OCI-LY1 (cell line): Measurements from ENCODE around the gene ENTPD1.

Source experiments
- H2AFZ ChIP-seq: fragments of 200-600 bp; sonication (generic), shearing (Covaris generic); 2 replicates; pipeline ENCODE4 v1.6.0; 2014; ENCODE audit warnings: antibody characterized with exemption, mild to moderate bottlenecking, low read length
- H3F3A ChIP-seq: fragments of 200-600 bp; sonication (generic), shearing (Covaris generic); 2 replicates; pipeline ENCODE4 v1.6.0; 2014; ENCODE audit warnings: mild to moderate bottlenecking, antibody characterized with exemption, low read length, moderate library complexity; ENCODE audit not compliant: insufficient read depth
- H3K27ac ChIP-seq: fragments of 200-600 bp; sonication (generic); 2 replicates; pipeline ENCODE4 v1.5.1; 2014; ENCODE audit warnings: low read length, mixed run types, mild to moderate bottlenecking, low read depth; ENCODE audit not compliant: poor library complexity, severe bottlenecking
- H3K27me3 ChIP-seq: fragments of 200-600 bp; sonication (generic); 2 replicates; pipeline ENCODE4 v1.6.0; 2014; ENCODE audit warnings: antibody characterized with exemption, mild to moderate bottlenecking, low read length, moderate library complexity; ENCODE audit not compliant: insufficient read depth
- H3K36me3 ChIP-seq: fragments of 200-600 bp; sonication (generic); 2 replicates; pipeline ENCODE4 v1.6.1; 2014; ENCODE audit warnings: mild to moderate bottlenecking, antibody characterized with exemption, low read length, moderate library complexity, mixed read lengths; ENCODE audit not compliant: insufficient read depth
- H3K4me1 ChIP-seq: fragments of 200-600 bp; sonication (generic); 2 replicates; pipeline ENCODE4 v1.5.1; 2014; ENCODE audit warnings: mild to moderate bottlenecking, low read length, moderate library complexity; ENCODE audit not compliant: insufficient read depth, severe bottlenecking
- H3K4me2 ChIP-seq: fragments of 200-600 bp; sonication (generic), shearing (Covaris generic); 2 replicates; pipeline ENCODE4 v1.6.1; 2014; ENCODE audit warnings: low read length
- H3K4me3 ChIP-seq: fragments of 200-600 bp; sonication (generic); 2 replicates; pipeline ENCODE4 v1.5.1; 2014; ENCODE audit warnings: low read length, low read depth, mild to moderate bottlenecking, mixed read lengths; ENCODE audit not compliant: poor library complexity, severe bottlenecking
- H3K79me2 ChIP-seq: fragments of 200-600 bp; shearing (Covaris generic); 2 replicates; pipeline ENCODE4 v1.6.1; 2016; ENCODE audit warnings: mixed run types, low read length, mixed read lengths; ENCODE audit not compliant: insufficient read depth
- H3K9ac ChIP-seq: fragments of 200-600 bp; sonication (generic), shearing (Covaris generic); 2 replicates; pipeline ENCODE4 v1.6.1; 2014; ENCODE audit warnings: mild to moderate bottlenecking, low read length, mixed read lengths
- H3K9me2 ChIP-seq: fragments of 200-600 bp; sonication (generic), shearing (Covaris generic); 2 replicates; pipeline ENCODE4 v1.6.1; 2014; ENCODE audit warnings: low read depth, mild to moderate bottlenecking, low read length, mixed read lengths
- H3K9me3 ChIP-seq: fragments of 200-600 bp; shearing (Covaris generic); 2 replicates; pipeline ENCODE4 v1.6.1; 2014; ENCODE audit warnings: low read length, mixed read lengths
- H4K20me1 ChIP-seq: fragments of 200-600 bp; sonication (generic), shearing (Covaris generic); 2 replicates; pipeline ENCODE4 v1.6.0; 2016; ENCODE audit warnings: mild to moderate bottlenecking, low read length; ENCODE audit not compliant: insufficient read depth
- EZH2 ChIP-seq: fragments of 200-600 bp; sonication (generic), shearing (Covaris generic); IDR thresholded peaks from 2 replicates; pipeline ENCODE4 v1.8.0; 2017; ENCODE audit warnings: borderline replicate concordance, mixed run types, mild to moderate bottlenecking, antibody characterized with exemption, low read length, moderate library complexity, mixed read lengths
- TF ChIP-seq, protein P1 (sequence below): fragments of 200-600 bp; sonication (generic), shearing (Covaris generic); IDR thresholded peaks from 2 replicates; pipeline ENCODE4 v1.5.1; 2017; ENCODE audit warnings: mild to moderate bottlenecking, antibody characterized with exemption, low read length, moderate library complexity, mixed read lengths

The ENTPD1 gene

GRCh38 chr10:95836610-95837355, 80.8 kb downstream of the ENTPD1 start:
- H3K27me3 ChIP-seq, result no peaks in the 10 kb centered on the region
- H3K27ac ChIP-seq, result no peak overlapping the region
- TF ChIP-seq, protein P1, sequence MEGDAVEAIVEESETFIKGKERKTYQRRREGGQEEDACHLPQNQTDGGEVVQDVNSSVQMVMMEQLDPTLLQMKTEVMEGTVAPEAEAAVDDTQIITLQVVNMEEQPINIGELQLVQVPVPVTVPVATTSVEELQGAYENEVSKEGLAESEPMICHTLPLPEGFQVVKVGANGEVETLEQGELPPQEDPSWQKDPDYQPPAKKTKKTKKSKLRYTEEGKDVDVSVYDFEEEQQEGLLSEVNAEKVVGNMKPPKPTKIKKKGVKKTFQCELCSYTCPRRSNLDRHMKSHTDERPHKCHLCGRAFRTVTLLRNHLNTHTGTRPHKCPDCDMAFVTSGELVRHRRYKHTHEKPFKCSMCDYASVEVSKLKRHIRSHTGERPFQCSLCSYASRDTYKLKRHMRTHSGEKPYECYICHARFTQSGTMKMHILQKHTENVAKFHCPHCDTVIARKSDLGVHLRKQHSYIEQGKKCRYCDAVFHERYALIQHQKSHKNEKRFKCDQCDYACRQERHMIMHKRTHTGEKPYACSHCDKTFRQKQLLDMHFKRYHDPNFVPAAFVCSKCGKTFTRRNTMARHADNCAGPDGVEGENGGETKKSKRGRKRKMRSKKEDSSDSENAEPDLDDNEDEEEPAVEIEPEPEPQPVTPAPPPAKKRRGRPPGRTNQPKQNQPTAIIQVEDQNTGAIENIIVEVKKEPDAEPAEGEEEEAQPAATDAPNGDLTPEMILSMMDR, result no peak
- TF ChIP-seq EZH2, result no peak
- H3K79me2 ChIP-seq, result no peaks in the 10 kb centered on the region
- H3K4me3 ChIP-seq, result no peak overlapping the region
- H3K4me1 ChIP-seq, result no peaks in the 10 kb centered on the region
- no peak overlapping the region for H3K4me2 ChIP-seq
- no peaks in the 10 kb centered on the region for H3K9me2 ChIP-seq
- H2AFZ ChIP-seq, result no peak overlapping the region
- no peaks in the 10 kb centered on the region for H3F3A ChIP-seq
- no peaks in the 10 kb centered on the region for H4K20me1 ChIP-seq
- H3K9me3 ChIP-seq, result no peaks in the 10 kb centered on the region
- H3K9ac ChIP-seq, result no peak overlapping the region
- no peaks in the 10 kb centered on the region for H3K36me3 ChIP-seq

DNA sequence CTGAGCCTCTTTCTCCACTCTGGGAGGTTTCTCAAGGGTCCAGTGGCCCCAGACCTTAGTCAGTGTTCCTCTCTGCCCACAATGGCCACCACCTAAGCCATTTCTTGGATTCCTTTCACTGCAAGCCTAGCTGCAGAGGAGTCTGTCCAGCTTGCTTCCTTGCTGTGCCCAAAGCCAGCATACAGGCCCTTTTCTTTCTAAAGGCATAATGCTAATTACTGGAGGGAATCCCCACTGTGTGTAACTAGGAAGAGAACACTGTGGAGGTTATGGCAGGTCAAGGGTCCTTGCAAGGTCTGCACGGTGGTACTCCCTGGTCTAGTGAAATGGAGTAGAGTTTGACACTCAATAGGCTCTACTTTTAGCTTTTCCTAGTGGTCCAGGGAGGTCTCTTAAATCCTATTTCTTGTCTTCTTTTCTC, 81.4 kb downstream of the ENTPD1 start:
- no peaks in the 10 kb centered on the region for H3K9me3 ChIP-seq
- H4K20me1 ChIP-seq, result no peaks in the 10 kb centered on the region
- no peak for TF ChIP-seq EZH2
- TF ChIP-seq, protein P1, result no peak
- no peaks in the 10 kb centered on the region for H3F3A ChIP-seq
- no peak overlapping the region for H2AFZ ChIP-seq
- no peak overlapping the region for H3K27ac ChIP-seq
- H3K9me2 ChIP-seq, result no peaks in the 10 kb centered on the region
- H3K4me2 ChIP-seq, result no peak overlapping the region
- no peak overlapping the region for H3K4me3 ChIP-seq
- H3K27me3 ChIP-seq, result no peaks in the 10 kb centered on the region
- no peak overlapping the region for H3K9ac ChIP-seq
- no peaks in the 10 kb centered on the region for H3K36me3 ChIP-seq
- H3K4me1 ChIP-seq, result no peaks in the 10 kb centered on the region
- H3K79me2 ChIP-seq, result no peaks in the 10 kb centered on the region

DNA sequence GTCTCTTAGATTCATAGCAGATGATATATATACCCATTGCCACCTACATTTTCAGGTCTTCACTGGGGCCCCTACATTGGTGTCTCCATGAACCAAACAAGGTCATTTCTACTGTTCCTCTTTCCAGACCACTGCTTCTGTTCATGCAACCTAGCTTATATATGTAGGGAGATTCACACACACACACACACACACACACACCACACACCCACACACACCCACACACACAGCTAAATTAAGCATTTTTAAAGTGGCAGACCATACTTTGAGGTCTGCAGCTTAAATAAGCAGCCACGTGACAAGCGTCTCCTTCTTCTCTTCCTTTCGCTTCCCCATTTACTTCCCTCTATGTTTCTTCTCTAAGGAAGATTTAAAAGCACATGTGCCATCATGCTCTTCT, 81.8 kb downstream of the ENTPD1 start:
- TF ChIP-seq EZH2, result no peak
- TF ChIP-seq, protein P1, result no peak
- Histone ChIP-seq H3K27me3 (no peaks in the 10 kb centered on the region), H3K9me3 (no peaks in the 10 kb centered on the region), H3K79me2 (no peaks in the 10 kb centered on the region), H3K4me2 (no peak overlapping the region), H3K27ac (no peak overlapping the region), H2AFZ (no peak overlapping the region), H3K9ac (no peak overlapping the region), H3K4me3 (no peak overlapping the region), H4K20me1 (no peaks in the 10 kb centered on the region), H3K36me3 (no peaks in the 10 kb centered on the region), H3K9me2 (no peaks in the 10 kb centered on the region), H3F3A (no peaks in the 10 kb centered on the region), H3K4me1 (no peaks in the 10 kb centered on the region)
